ENCODE results near the gene SLIT3.

SLIT3 gene

GRCh38 chr5:168885324-168886120 is 415.4 kb downstream of the SLIT3 start:
- Histone ChIP-seq H4K20me1 (ENCODE audit: insufficient read depth) (no peaks in the 10 kb centered on the region), H3K4me1 (ENCODE audit: low read depth, poor library complexity, severe bottlenecking) (no peaks in the 10 kb centered on the region), H3K4me3 (IDR thresholded peaks at IDR 0.05; ENCODE audit: insufficient read depth, low read depth, low read length) (no peak overlapping the region), H3K79me2 (ENCODE audit: insufficient read depth, low read depth) (no peaks in the 10 kb centered on the region), H3K27me3 (ENCODE audit: insufficient read depth, low read depth) (no peaks in the 10 kb centered on the region), H3K9ac (no peak overlapping the region), H3K4me2 (no peak overlapping the region), H2AFZ (ENCODE audit: low read depth) (no peak overlapping the region), H3K36me3 (ENCODE audit: insufficient read depth) (no peaks in the 10 kb centered on the region), H3K27ac (no peak overlapping the region)
- TF ChIP-seq, protein P1, sequence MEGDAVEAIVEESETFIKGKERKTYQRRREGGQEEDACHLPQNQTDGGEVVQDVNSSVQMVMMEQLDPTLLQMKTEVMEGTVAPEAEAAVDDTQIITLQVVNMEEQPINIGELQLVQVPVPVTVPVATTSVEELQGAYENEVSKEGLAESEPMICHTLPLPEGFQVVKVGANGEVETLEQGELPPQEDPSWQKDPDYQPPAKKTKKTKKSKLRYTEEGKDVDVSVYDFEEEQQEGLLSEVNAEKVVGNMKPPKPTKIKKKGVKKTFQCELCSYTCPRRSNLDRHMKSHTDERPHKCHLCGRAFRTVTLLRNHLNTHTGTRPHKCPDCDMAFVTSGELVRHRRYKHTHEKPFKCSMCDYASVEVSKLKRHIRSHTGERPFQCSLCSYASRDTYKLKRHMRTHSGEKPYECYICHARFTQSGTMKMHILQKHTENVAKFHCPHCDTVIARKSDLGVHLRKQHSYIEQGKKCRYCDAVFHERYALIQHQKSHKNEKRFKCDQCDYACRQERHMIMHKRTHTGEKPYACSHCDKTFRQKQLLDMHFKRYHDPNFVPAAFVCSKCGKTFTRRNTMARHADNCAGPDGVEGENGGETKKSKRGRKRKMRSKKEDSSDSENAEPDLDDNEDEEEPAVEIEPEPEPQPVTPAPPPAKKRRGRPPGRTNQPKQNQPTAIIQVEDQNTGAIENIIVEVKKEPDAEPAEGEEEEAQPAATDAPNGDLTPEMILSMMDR (conservative IDR thresholded peaks at IDR 0.05; ENCODE audit: low read depth, low read length) = no peak

DNA sequence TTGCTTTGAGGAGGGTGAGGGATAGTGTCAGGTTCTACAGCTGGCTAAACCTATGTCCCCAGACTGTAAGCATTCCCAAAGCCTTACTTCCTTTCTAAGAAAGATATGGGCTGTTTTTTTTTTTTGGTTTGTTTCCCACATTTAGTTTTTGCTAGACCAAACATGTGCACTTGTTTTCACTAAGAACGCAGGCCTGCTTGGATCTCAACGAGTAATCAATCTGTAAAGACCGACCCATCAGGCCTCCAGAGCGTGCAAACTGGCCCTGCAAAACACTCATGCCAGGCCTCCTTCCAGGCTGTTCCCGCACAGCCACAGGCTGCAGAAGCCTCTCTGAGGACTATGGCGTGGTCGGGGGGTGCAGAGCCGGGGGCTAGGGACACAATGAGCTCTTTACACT is 416.9 kb downstream of the SLIT3 start:
- Histone ChIP-seq H3K4me1 (ENCODE audit: low read depth, poor library complexity, severe bottlenecking) (no peaks in the 10 kb centered on the region), H4K20me1 (ENCODE audit: insufficient read depth) (no peaks in the 10 kb centered on the region), H3K9ac (no peak overlapping the region), H2AFZ (ENCODE audit: low read depth) (no peak overlapping the region), H3K27ac (no peak overlapping the region), H3K36me3 (ENCODE audit: insufficient read depth) (no peaks in the 10 kb centered on the region), H3K79me2 (ENCODE audit: insufficient read depth, low read depth) (no peaks in the 10 kb centered on the region), H3K4me3 (IDR thresholded peaks at IDR 0.05; ENCODE audit: insufficient read depth, low read depth, low read length) (no peak overlapping the region), H3K4me2 (no peak overlapping the region), H3K27me3 (ENCODE audit: insufficient read depth, low read depth) (no peaks in the 10 kb centered on the region)
- TF ChIP-seq, protein P1 (conservative IDR thresholded peaks at IDR 0.05; ENCODE audit: low read depth, low read length) = no peak

GRCh38 chr5:168883281-168883741 is 417.6 kb downstream of the SLIT3 start:
- Histone ChIP-seq H3K79me2 (ENCODE audit: insufficient read depth, low read depth) (no peaks in the 10 kb centered on the region), H3K36me3 (ENCODE audit: insufficient read depth) (no peaks in the 10 kb centered on the region), H3K4me2 (no peak overlapping the region), H4K20me1 (ENCODE audit: insufficient read depth) (no peaks in the 10 kb centered on the region), H3K27ac (no peak overlapping the region), H3K27me3 (ENCODE audit: insufficient read depth, low read depth) (no peaks in the 10 kb centered on the region), H2AFZ (ENCODE audit: low read depth) (no peak overlapping the region), H3K9ac (no peak overlapping the region), H3K4me3 (IDR thresholded peaks at IDR 0.05; ENCODE audit: insufficient read depth, low read depth, low read length) (no peak overlapping the region), H3K4me1 (ENCODE audit: low read depth, poor library complexity, severe bottlenecking) (no peaks in the 10 kb centered on the region)
- TF ChIP-seq, protein P1 (conservative IDR thresholded peaks at IDR 0.05; ENCODE audit: low read depth, low read length) = no peak

- no peak overlapping the region for H3K27ac ChIP-seq
- no peaks in the 10 kb centered on the region for H3K4me1 ChIP-seq (ENCODE audit: low read depth, poor library complexity, severe bottlenecking)
- H3K9ac ChIP-seq = no peak overlapping the region
- TF ChIP-seq, protein P1 (conservative IDR thresholded peaks at IDR 0.05; ENCODE audit: low read depth, low read length) = no peak
- no peaks in the 10 kb centered on the region for H3K79me2 ChIP-seq (ENCODE audit: insufficient read depth, low read depth)
- H3K4me3 ChIP-seq (IDR thresholded peaks at IDR 0.05; ENCODE audit: insufficient read depth, low read depth, low read length) = no peak overlapping the region
- H4K20me1 ChIP-seq (ENCODE audit: insufficient read depth) = no peaks in the 10 kb centered on the region
- no peaks in the 10 kb centered on the region for H3K27me3 ChIP-seq (ENCODE audit: insufficient read depth, low read depth)
- H3K36me3 ChIP-seq (ENCODE audit: insufficient read depth) = no peaks in the 10 kb centered on the region
- no peak overlapping the region for H3K4me2 ChIP-seq
- no peak overlapping the region for H2AFZ ChIP-seq (ENCODE audit: low read depth)
Measured at GRCh38 chr5:168882283-168882682, 418.7 kb downstream of the SLIT3 start.
